Spleen (tissue), 7 donors: ENCODE measurements around the gene MIGA1.

ENCODE experiments used
- POLR2A ChIP-seq, 3 donors: fragments of 450-650 bp; IDR thresholded peaks; one replicate each; pipeline ENCODE4 v1.5.1; 2017; ENCODE audit warnings: antibody characterized with exemption in 3 of 3, mild to moderate bottlenecking in 1 of 3
- TF ChIP-seq, protein P1 (sequence below), 11 experiments: fragments of 200-600 bp in 7 of 11; fragments of 450-650 bp in 4 of 11; sonication (generic) in 4 of 11; IDR thresholded peaks in 8 of 11; conservative IDR thresholded peaks in 3 of 11; 1 replicate in 7 of 11; 2 replicates in 4 of 11; pipeline versions ENCODE4 v1.4.0 to v1.8.0; 2016 to 2021; ENCODE audit warnings: antibody characterized with exemption in 11 of 11, inconsistent platforms in 4 of 11, mild to moderate bottlenecking in 1 of 11
- donor health status: DM: no; HTN: no; CAD: no; lungs with moderate emphysema.
- donor health status: DM: no; HTN: no; CAD: no.
- donor health status: DM: no; HTN: no; CAD: no.

DNA sequence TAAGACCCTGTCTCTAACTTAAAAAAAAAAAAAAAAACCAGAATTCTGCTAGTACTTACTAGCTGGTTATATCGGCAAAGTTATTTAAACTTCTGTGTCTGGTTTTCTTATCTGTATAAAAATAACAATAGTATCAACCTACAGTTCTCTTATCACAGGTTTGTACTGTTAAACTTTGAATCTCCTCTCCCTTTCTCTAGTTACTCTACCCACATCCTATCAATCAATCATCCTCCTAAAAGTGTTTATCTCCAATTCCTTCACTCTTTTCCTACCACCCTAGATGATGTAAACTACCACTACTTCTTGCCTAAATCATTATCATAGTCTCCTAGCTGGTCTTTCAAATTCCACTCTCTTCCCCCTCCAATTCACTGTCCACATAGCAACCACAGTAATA is 47.4 kb upstream of the MIGA1 start:
- TF ChIP-seq, protein P1, sequence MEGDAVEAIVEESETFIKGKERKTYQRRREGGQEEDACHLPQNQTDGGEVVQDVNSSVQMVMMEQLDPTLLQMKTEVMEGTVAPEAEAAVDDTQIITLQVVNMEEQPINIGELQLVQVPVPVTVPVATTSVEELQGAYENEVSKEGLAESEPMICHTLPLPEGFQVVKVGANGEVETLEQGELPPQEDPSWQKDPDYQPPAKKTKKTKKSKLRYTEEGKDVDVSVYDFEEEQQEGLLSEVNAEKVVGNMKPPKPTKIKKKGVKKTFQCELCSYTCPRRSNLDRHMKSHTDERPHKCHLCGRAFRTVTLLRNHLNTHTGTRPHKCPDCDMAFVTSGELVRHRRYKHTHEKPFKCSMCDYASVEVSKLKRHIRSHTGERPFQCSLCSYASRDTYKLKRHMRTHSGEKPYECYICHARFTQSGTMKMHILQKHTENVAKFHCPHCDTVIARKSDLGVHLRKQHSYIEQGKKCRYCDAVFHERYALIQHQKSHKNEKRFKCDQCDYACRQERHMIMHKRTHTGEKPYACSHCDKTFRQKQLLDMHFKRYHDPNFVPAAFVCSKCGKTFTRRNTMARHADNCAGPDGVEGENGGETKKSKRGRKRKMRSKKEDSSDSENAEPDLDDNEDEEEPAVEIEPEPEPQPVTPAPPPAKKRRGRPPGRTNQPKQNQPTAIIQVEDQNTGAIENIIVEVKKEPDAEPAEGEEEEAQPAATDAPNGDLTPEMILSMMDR (IDR thresholded peaks at IDR 0.05 in 8 of 11, conservative IDR thresholded peaks at IDR 0.05 in 3 of 11), result no peak
- TF ChIP-seq POLR2A (IDR thresholded peaks at IDR 0.05), result no peak
